ENCODE measurements around the gene SPAM1.

- TF ChIP-seq, protein P1, sequence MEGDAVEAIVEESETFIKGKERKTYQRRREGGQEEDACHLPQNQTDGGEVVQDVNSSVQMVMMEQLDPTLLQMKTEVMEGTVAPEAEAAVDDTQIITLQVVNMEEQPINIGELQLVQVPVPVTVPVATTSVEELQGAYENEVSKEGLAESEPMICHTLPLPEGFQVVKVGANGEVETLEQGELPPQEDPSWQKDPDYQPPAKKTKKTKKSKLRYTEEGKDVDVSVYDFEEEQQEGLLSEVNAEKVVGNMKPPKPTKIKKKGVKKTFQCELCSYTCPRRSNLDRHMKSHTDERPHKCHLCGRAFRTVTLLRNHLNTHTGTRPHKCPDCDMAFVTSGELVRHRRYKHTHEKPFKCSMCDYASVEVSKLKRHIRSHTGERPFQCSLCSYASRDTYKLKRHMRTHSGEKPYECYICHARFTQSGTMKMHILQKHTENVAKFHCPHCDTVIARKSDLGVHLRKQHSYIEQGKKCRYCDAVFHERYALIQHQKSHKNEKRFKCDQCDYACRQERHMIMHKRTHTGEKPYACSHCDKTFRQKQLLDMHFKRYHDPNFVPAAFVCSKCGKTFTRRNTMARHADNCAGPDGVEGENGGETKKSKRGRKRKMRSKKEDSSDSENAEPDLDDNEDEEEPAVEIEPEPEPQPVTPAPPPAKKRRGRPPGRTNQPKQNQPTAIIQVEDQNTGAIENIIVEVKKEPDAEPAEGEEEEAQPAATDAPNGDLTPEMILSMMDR (IDR thresholded peaks at IDR 0.05): no peak
- no peak for TF ChIP-seq POLR2A (IDR thresholded peaks at IDR 0.05)
These were observed 16.5 kb downstream of the SPAM1 start for GRCh38 chr7:123941391-123942180.

Measured in thyroid gland (tissue), 4 donors.